ENCODE results near the gene SLC25A21.
"Not testable (repeated sequence)": the region's sequence is repeated elsewhere in the genome, so short reads cannot be mapped to it uniquely, and the experiment has no call there.

The SLC25A21 gene

GRCh38 chr14:36701132-36701531 lies 471.3 kb downstream of the SLC25A21 start:
- H3K9me3 ChIP-seq (ENCODE audit: control insufficient read depth, insufficient read depth, low read length) = no peaks in the 10 kb centered on the region; the same call in 1 of the 2 replicates
- H3K4me1 ChIP-seq (ENCODE audit: control insufficient read depth, low read length) = no peaks in the 10 kb centered on the region
- no peak overlapping the region for H3K4me3 ChIP-seq (ENCODE audit: low read length)
- H4K20me1 ChIP-seq (ENCODE audit: control insufficient read depth, insufficient read depth, low read depth, low read length) = no peaks in the 10 kb centered on the region
- H3K9me2 ChIP-seq (replicated peaks; ENCODE audit: control insufficient read depth, low read length) = no peaks in the 10 kb centered on the region
- no peaks in the 10 kb centered on the region for H3K27me3 ChIP-seq (ENCODE audit: control insufficient read depth, low read length)
- TF ChIP-seq CTCF (IDR thresholded peaks at IDR 0.05; ENCODE audit: low read depth, low read length, poor library complexity, severe bottlenecking) (no peak), EZH2phosphoT487 (IDR thresholded peaks at IDR 0.05; ENCODE audit: borderline replicate concordance, low read length) (no peak)
- H3F3A ChIP-seq (ENCODE audit: control insufficient read depth, insufficient read depth) = no peaks in the 10 kb centered on the region
- H3K36me3 ChIP-seq (ENCODE audit: control insufficient read depth, low read length) = no peaks in the 10 kb centered on the region
- H3K4me2 ChIP-seq (ENCODE audit: low read length) = no peak overlapping the region
- H3K27ac ChIP-seq (ENCODE audit: low read depth, low read length) = no peak overlapping the region
- H3K79me2 ChIP-seq (ENCODE audit: control insufficient read depth, low read length) = no peaks in the 10 kb centered on the region

- H3K27me3 ChIP-seq (ENCODE audit: control insufficient read depth, low read length) = no peaks in the 10 kb centered on the region
- H3K4me1 ChIP-seq (ENCODE audit: control insufficient read depth, low read length) = no peaks in the 10 kb centered on the region
- H4K20me1 ChIP-seq (ENCODE audit: control insufficient read depth, insufficient read depth, low read depth, low read length) = no peaks in the 10 kb centered on the region
- H3K36me3 ChIP-seq (ENCODE audit: control insufficient read depth, low read length) = no peaks in the 10 kb centered on the region
- no peak overlapping the region for H3K4me3 ChIP-seq (ENCODE audit: low read length)
- H3K9me2 ChIP-seq (replicated peaks; ENCODE audit: control insufficient read depth, low read length) = no peaks in the 10 kb centered on the region
- no peak for TF ChIP-seq EZH2phosphoT487 (IDR thresholded peaks at IDR 0.05; ENCODE audit: borderline replicate concordance, low read length)
- TF ChIP-seq CTCF (IDR thresholded peaks at IDR 0.05; ENCODE audit: low read depth, low read length, poor library complexity, severe bottlenecking) = no peak
- H3K79me2 ChIP-seq (ENCODE audit: control insufficient read depth, low read length) = no peaks in the 10 kb centered on the region
- no peaks in the 10 kb centered on the region for H3F3A ChIP-seq (ENCODE audit: control insufficient read depth, insufficient read depth)
- H3K4me2 ChIP-seq (ENCODE audit: low read length) = no peak overlapping the region
- H3K27ac ChIP-seq (ENCODE audit: low read depth, low read length) = no peak overlapping the region
- H3K9me3 ChIP-seq (ENCODE audit: control insufficient read depth, insufficient read depth, low read length) = no peaks in the 10 kb centered on the region; the same call in 1 of the 2 replicates
These were observed 471.8 kb downstream of the SLC25A21 start for GRCh38 chr14:36700651-36701050.

- H4K20me1 ChIP-seq (ENCODE audit: control insufficient read depth, insufficient read depth, low read depth, low read length); H3K4me2 ChIP-seq (ENCODE audit: low read length): not testable (repeated sequence)
These were observed 473.0 kb downstream of the SLC25A21 start for GRCh38 chr14:36699420-36699819.

GRCh38 chr14:36690311-36691040 lies 481.9 kb downstream of the SLC25A21 start:
- no peak overlapping the region for H3K4me2 ChIP-seq (ENCODE audit: low read length)
- H3K27ac ChIP-seq (ENCODE audit: low read depth, low read length) = no peak overlapping the region

More at GRCh38 chr14:36699420-36699819, 473.0 kb downstream of the SLC25A21 start:
- H3F3A ChIP-seq (ENCODE audit: control insufficient read depth, insufficient read depth); H3K9me3 ChIP-seq (ENCODE audit: control insufficient read depth, insufficient read depth, low read length); H3K9me2 ChIP-seq (replicated peaks; ENCODE audit: control insufficient read depth, low read length); H3K27ac ChIP-seq (ENCODE audit: low read depth, low read length); H3K27me3 ChIP-seq (ENCODE audit: control insufficient read depth, low read length); H3K4me1 ChIP-seq (ENCODE audit: control insufficient read depth, low read length); H3K4me3 ChIP-seq (ENCODE audit: low read length); H3K36me3 ChIP-seq (ENCODE audit: control insufficient read depth, low read length); H3K79me2 ChIP-seq (ENCODE audit: control insufficient read depth, low read length): not testable (repeated sequence)

More at GRCh38 chr14:36690311-36691040, 481.9 kb downstream of the SLC25A21 start:
- no peak overlapping the region for H3K4me3 ChIP-seq (ENCODE audit: low read length)
- no peak for TF ChIP-seq CTCF (IDR thresholded peaks at IDR 0.05; ENCODE audit: low read depth, low read length, poor library complexity, severe bottlenecking)
- TF ChIP-seq EZH2phosphoT487 (IDR thresholded peaks at IDR 0.05; ENCODE audit: borderline replicate concordance, low read length) = no peak
- no peaks in the 10 kb centered on the region for H3K27me3 ChIP-seq (ENCODE audit: control insufficient read depth, low read length)
- no peaks in the 10 kb centered on the region for H3K9me2 ChIP-seq (replicated peaks; ENCODE audit: control insufficient read depth, low read length)
- H3K79me2 ChIP-seq (ENCODE audit: control insufficient read depth, low read length) = no peaks in the 10 kb centered on the region
- no peaks in the 10 kb centered on the region for H3F3A ChIP-seq (ENCODE audit: control insufficient read depth, insufficient read depth)
- H3K9me3 ChIP-seq (ENCODE audit: control insufficient read depth, insufficient read depth, low read length) = no peaks in the 10 kb centered on the region
- no peaks in the 10 kb centered on the region for H3K4me1 ChIP-seq (ENCODE audit: control insufficient read depth, low read length)
- H4K20me1 ChIP-seq (ENCODE audit: control insufficient read depth, insufficient read depth, low read depth, low read length) = no peaks in the 10 kb centered on the region
- no peaks in the 10 kb centered on the region for H3K36me3 ChIP-seq (ENCODE audit: control insufficient read depth, low read length)

Measured in DOHH2 (cell line).